Skeletal muscle satellite cell (primary cell): ENCODE results near the gene LMF1.
"Not testable (repeated sequence)": the region's sequence is repeated elsewhere in the genome, so short reads cannot be mapped to it uniquely, and the experiment has no call there.

Experiments used
- H3K27me3 ChIP-seq: 2 replicates; pipeline ENCODE4 v1.7.0; 2013; ENCODE audit warnings: low read length; ENCODE audit not compliant: control insufficient read depth, insufficient read depth
- H3K36me3 ChIP-seq: 2 replicates; pipeline ENCODE4 v1.7.0; 2013; ENCODE audit warnings: mild to moderate bottlenecking, control low read depth, low read length; ENCODE audit not compliant: insufficient read depth
- H3K4me1 ChIP-seq: 2 replicates; pipeline ENCODE4 v1.7.0; 2013; ENCODE audit warnings: low read length; ENCODE audit not compliant: control insufficient read depth, insufficient read depth
- H3K4me2 ChIP-seq: 2 replicates; pipeline ENCODE4 v1.7.0; 2013; ENCODE audit warnings: mild to moderate bottlenecking, low read length
- H3K4me3 ChIP-seq: 2 replicates; pipeline ENCODE4 v1.7.0; 2013; ENCODE audit warnings: low read length
- H3K9ac ChIP-seq: 2 replicates; pipeline ENCODE4 v1.7.0; 2013; ENCODE audit warnings: mild to moderate bottlenecking, low read depth, low read length, moderate library complexity
- H3K9me3 ChIP-seq: replicated peaks from 2 replicates; pipeline ENCODE4 v1.7.0; 2013; ENCODE audit warnings: mild to moderate bottlenecking, control low read depth, low read length

Gene LMF1

GRCh38 chr16:950733-951573, 19.8 kb downstream of the LMF1 start:
- not testable (repeated sequence) for H3K27me3 ChIP-seq, H3K4me3 ChIP-seq, H3K4me1 ChIP-seq, H3K9ac ChIP-seq, H3K4me2 ChIP-seq, H3K9me3 ChIP-seq
- peaks cover 11% of the 10 kb centered on the region for H3K36me3 ChIP-seq

DNA sequence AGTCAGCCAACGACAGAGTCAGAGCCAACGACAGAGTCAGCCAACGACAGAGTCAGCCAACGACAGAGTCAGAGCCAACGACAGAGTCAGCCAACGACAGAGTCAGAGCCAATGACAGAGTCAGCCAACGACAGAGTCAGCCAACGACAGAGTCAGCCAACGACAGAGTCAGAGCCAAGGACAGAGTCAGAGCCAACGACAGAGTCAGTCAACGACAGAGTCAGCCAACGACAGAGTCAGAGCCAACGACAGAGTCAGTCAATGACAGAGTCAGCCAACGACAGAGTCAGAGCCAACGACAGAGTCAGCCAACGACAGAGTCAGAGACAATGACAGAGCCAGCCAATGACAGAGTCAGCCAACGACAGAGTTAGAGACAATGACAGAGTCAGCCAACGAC, 22.0 kb downstream of the LMF1 start:
- not testable (repeated sequence) for H3K4me1 ChIP-seq, H3K9me3 ChIP-seq, H3K4me2 ChIP-seq, H3K9ac ChIP-seq, H3K27me3 ChIP-seq, H3K4me3 ChIP-seq
- H3K36me3 ChIP-seq: peaks cover 11% of the 10 kb centered on the region

DNA sequence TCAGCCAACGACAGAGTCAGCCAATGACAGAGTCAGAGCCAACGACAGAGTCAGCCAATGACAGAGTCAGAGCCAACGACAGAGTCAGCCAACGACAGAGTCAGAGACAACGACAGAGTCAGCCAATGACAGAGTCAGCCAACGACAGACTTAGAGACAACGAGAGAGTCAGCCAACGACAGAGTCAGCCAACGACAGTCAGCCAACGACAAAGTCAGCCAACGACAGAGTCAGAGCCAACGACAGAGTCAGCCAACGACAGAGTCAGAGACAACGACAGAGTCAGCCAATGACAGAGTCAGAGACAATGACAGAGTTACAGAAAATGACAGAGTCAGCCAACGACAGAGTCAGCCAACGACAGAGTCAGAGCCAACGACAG, 22.9 kb downstream of the LMF1 start:
- not testable (repeated sequence) for H3K9ac ChIP-seq, H3K9me3 ChIP-seq, H3K4me1 ChIP-seq, H3K4me3 ChIP-seq, H3K27me3 ChIP-seq, H3K4me2 ChIP-seq
- H3K36me3 ChIP-seq: peaks cover 11% of the 10 kb centered on the region

DNA sequence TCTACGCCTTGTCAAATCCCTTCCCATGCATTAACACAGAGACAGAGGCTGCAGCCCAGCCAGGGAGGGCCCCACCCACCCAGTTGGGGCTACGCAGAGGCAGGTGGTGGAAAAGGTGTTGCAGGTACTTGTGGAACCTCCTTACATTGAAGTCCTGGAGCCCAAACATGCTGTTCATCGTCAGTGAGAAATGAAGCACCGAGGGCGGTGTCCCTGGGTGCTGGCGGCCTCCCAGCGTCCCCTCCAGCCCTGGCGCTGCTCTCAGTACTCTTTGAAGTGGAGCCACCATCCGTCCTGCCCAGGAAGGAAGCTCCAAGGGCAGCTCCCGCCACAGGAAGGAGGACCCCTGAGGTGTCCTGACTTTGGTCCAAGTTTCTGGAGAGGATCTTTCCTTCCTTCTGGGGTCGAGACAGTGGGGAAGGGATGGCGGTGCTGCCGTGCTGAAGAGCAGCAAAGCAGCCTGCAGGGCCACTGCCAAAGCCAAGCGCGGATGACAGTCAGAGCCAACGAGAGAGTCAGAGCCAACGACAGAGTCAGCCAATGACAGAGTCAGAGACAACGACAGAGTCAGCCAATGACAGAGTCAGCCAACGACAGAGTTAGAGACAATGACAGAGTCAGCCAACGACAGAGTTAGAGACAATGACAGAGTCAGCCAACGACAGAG, 23.4 kb downstream of the LMF1 start:
- no peak overlapping the region for H3K9ac ChIP-seq
- H3K36me3 ChIP-seq: peaks cover 11% of the 10 kb centered on the region
- no peaks in the 10 kb centered on the region for H3K27me3 ChIP-seq
- H3K9me3 ChIP-seq: no peaks in the 10 kb centered on the region
- H3K4me2 ChIP-seq: no peak overlapping the region
- no peak overlapping the region for H3K4me3 ChIP-seq
- H3K4me1 ChIP-seq: no peaks in the 10 kb centered on the region

- no peak overlapping the region for H3K4me3 ChIP-seq
- H3K4me2 ChIP-seq: no peak overlapping the region
- H3K9ac ChIP-seq: no peak overlapping the region
- H3K36me3 ChIP-seq: peaks cover 7% of the 10 kb centered on the region
- peaks cover 4% of the 10 kb centered on the region for H3K9me3 ChIP-seq
- H3K27me3 ChIP-seq: no peaks in the 10 kb centered on the region
- H3K4me1 ChIP-seq: no peaks in the 10 kb centered on the region
Measured at GRCh38 chr16:946048-946395, 24.8 kb downstream of the LMF1 start.

DNA sequence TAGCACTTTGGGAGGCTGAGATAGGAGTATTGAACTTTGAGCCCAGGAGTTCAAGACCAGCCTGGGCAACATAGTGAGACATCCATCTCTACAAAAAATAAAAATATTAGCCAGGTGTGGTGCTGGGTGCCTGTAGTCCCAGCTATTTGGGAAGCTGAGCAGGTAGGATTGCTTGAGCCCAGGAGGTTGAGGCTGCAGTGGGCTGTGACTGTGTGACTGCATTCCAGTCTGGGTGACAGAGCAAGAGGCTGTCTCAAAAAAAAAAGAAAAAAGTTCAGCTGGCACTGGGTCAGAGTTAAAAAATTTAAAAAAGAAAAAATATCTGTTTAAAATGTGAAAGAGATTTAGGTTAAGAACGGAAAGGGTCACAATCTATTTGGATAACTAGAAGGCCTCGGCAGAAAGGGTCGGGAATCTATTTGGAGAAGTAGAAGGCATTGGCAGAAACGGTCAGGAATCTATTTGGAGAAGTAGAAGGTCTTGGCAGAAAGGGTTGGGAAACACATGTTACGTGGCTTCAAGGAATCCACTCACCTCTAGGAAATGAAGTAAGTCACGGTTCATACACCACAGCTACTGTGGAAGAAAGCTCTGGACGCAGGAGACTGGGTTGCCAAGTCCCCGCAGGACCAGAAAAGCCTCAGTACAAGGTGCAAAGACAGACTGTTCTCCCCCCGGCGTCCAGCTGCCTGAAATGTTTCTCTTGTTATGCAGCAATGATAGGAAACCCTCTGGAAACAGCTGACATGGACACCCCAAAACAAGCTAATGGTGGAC, 25.3 kb downstream of the LMF1 start:
- Histone ChIP-seq H3K27me3 (no peaks in the 10 kb centered on the region), H3K9me3 (peaks cover 4% of the 10 kb centered on the region), H3K9ac (no peak overlapping the region), H3K4me3 (no peak overlapping the region), H3K36me3 (peaks cover 7% of the 10 kb centered on the region), H3K4me2 (no peak overlapping the region), H3K4me1 (no peaks in the 10 kb centered on the region)

DNA sequence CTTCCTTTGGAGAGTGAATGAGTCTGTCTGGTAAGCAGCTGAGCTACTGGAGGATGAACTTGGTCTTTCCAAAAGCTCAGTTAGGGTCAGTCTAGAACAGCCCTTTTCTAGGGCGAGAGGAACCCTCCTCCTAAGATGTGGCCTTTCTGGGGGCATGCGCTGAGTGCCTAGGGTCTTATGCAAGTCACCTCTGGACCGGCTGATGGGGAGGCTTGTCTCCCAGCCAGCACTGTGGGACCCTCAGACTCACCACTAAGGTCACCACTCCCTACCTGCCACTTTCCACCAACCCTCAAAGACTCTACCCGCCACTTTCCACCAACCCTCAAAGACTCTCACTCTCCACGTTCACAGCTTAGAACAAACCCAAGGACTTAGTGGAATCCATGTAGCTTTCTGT, 26.8 kb downstream of the LMF1 start:
- no peak overlapping the region for H3K9ac ChIP-seq
- H3K4me2 ChIP-seq: no peak overlapping the region
- no peaks in the 10 kb centered on the region for H3K4me1 ChIP-seq
- peaks cover 4% of the 10 kb centered on the region for H3K9me3 ChIP-seq
- peaks cover 7% of the 10 kb centered on the region for H3K36me3 ChIP-seq
- no peak overlapping the region for H3K4me3 ChIP-seq
- H3K27me3 ChIP-seq: no peaks in the 10 kb centered on the region

GRCh38 chr16:942436-943060, 28.2 kb downstream of the LMF1 start:
- H3K9ac ChIP-seq: no peak overlapping the region
- H3K4me2 ChIP-seq: no peak overlapping the region
- no peak overlapping the region for H3K4me3 ChIP-seq
- H3K27me3 ChIP-seq: no peaks in the 10 kb centered on the region
- no peaks in the 10 kb centered on the region for H3K4me1 ChIP-seq
- peaks cover 4% of the 10 kb centered on the region for H3K9me3 ChIP-seq
- peaks cover 7% of the 10 kb centered on the region for H3K36me3 ChIP-seq

DNA sequence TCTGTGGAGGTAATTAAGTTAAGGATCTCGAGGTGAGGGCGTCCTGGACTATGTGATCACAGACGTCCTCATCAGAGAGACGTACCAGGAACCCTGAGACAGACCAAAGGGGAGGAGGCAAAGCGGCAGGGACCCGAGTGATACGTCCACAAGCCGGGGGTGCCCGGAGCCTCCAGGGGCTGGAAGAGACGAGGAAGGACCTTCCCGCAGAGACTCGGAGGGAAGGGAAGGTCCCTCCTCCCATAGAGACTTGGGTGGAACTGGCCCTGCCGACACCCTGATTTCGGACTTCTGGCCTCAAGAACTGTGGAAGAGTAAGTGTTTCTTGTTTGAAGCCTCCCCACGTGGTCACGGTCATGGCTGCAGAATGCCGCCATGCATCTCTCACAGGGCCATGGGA, 30.8 kb downstream of the LMF1 start:
- H3K4me3 ChIP-seq: no peak overlapping the region
- no peaks in the 10 kb centered on the region for H3K4me1 ChIP-seq
- no peak overlapping the region for H3K9ac ChIP-seq
- H3K9me3 ChIP-seq: peaks cover 4% of the 10 kb centered on the region
- H3K27me3 ChIP-seq: no peaks in the 10 kb centered on the region
- no peaks in the 10 kb centered on the region for H3K36me3 ChIP-seq
- H3K4me2 ChIP-seq: no peak overlapping the region

- no peak overlapping the region for H3K9ac ChIP-seq
- H3K27me3 ChIP-seq: no peaks in the 10 kb centered on the region
- H3K4me2 ChIP-seq: no peak overlapping the region
- no peaks in the 10 kb centered on the region for H3K4me1 ChIP-seq
- H3K4me3 ChIP-seq: no peak overlapping the region
- peaks cover 4% of the 10 kb centered on the region for H3K9me3 ChIP-seq
- no peaks in the 10 kb centered on the region for H3K36me3 ChIP-seq
Measured at GRCh38 chr16:939311-939710, 31.5 kb downstream of the LMF1 start.

DNA sequence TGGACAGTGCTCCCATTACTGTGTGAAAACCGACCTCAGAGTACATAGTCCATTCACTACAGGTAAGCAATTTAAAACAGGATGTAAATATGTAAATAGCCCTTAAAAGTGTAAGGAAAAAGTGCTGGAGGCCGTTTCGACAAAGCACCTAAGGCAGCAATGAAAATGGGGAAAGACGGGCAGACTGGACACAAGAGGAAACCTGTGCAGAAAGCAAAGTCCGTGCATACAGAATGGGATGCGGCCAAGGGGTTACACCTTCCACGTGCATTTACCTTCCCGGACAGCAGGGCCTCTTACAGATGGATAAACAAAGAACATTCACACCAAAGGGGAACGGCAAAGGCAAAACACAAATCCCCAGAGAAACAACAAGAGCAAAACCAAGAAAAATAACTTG, 32.0 kb downstream of the LMF1 start:
- Histone ChIP-seq H3K9ac (no peak overlapping the region), H3K9me3 (peaks cover 4% of the 10 kb centered on the region), H3K36me3 (no peaks in the 10 kb centered on the region), H3K4me1 (no peaks in the 10 kb centered on the region), H3K27me3 (no peaks in the 10 kb centered on the region), H3K4me2 (no peak overlapping the region), H3K4me3 (no peak overlapping the region)
